Thyroid gland (tissue), 4 donors: ENCODE measurements around the gene NFATC2. TPM values are rescaled to one million over a fixed set of nuclear protein-coding genes. Genes with fewer than 3 reads are reported as not detected.
A peak's percentile ranks its signal among the peaks of the same experiment; 100 is the strongest.

Experiments
- DNase-seq, 2 donors: peaks; one replicate each; pipeline ENCODE4 v3.0.0-alpha.2; 2019
- H3K27ac ChIP-seq, 3 donors: fragments of 200-600 bp; sonication (generic); 1 replicate in 2 of 3; 2 replicates in 1 of 3; pipeline ENCODE4 v1.5.1; 2016 to 2019; ENCODE audit warnings: mild to moderate bottlenecking in 1 of 3, moderate library complexity in 1 of 3
- H3K27me3 ChIP-seq: fragments of 200-600 bp; sonication (generic); one replicate; pipeline ENCODE4 v1.5.1; 2019
- H3K36me3 ChIP-seq, 2 donors: fragments of 200-600 bp; sonication (generic); one replicate each; pipeline ENCODE4 v1.5.1; 2016 to 2019
- H3K4me1 ChIP-seq, 2 donors: fragments of 200-600 bp; sonication (generic); one replicate each; pipeline ENCODE4 v1.5.1; 2017 to 2019
- H3K4me3 ChIP-seq, 3 donors: fragments of 200-600 bp; sonication (generic); replicated peaks in 1 of 3; 1 replicate in 2 of 3; 2 replicates in 1 of 3; pipeline ENCODE4 v1.5.1; 2016; ENCODE audit warnings: mild to moderate bottlenecking in 1 of 3
- H3K9me3 ChIP-seq: fragments of 200-600 bp; sonication (generic); one replicate; pipeline ENCODE4 v1.5.1; 2017
- POLR2A ChIP-seq, 2 donors: fragments of 450-650 bp; IDR thresholded peaks; one replicate each; pipeline ENCODE4 v1.6.1; 2017; ENCODE audit warnings: antibody characterized with exemption in 2 of 2, mild to moderate bottlenecking in 2 of 2, moderate library complexity in 1 of 2
- WGBS, 2 donors: methylation state at CpG; one replicate each; pipeline ENCODE4 v1.1.5; 2017; 5-methylcytosine and 5-hydroxymethylcytosine counted together
- intact Hi-C: fragments of 100-400 bp; cut with DNase I; formaldehyde crosslinking; loops from one replicate; pipeline ENCODE4 v1.15.1; 2023
- total RNA-seq, 4 donors: library from RNA; depleted of rRNA; stranded (reverse); fragments of >200 nt; gene quantifications; one replicate each; pipeline ENCODE4 v1.2.3, GENCODE V29; 2016
- TF ChIP-seq, protein P1 (sequence below), 6 experiments: fragments of 200-600 bp in 3 of 6; fragments of 450-650 bp in 3 of 6; sonication (generic) in 3 of 6; IDR thresholded peaks; one replicate each; pipeline ENCODE4 v1.5.1; 2016 to 2019; ENCODE audit warnings: antibody characterized with exemption in 6 of 6, mild to moderate bottlenecking in 2 of 6, inconsistent platforms in 1 of 6, moderate library complexity in 1 of 6

The NFATC2 gene
- total RNA-seq, 4 donors from 2014 or later = 7.5 to 12.6 (median 8.5) TPM

DNA sequence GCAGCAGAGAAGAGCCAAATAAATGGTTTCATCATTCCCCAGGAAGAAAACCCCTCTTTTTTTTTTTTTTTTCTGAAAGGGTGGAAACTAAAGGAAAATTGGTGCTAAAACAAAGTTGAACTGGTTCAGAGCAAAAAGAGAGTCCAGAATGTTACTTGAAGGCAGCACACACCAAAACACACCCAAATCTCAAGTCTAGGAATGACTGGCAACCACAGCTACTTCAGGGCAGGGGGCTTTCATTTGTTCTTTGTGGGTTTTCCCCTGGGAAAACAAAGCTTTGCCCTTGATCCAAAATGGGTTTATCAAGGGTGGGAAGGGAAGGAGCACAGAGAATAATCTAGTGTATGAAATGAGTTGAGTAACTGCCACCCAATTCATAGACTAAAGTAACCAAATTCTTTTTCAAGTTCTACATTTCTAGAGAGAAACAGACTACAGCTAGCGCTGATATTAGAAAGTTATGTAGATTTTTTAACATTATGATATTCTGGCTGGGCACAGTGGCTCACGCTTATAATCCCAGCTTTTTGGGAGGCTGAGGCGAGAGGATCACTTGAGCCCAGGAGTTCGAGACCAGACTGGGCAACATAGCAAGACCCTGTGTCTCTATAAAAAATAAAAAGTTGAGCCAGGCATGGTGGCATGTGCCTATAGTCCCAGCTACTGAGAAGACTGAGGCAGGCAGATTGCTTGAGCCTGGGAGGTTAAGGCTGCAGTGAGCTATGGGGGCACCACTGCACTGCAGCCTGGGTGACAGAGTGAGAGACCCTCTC is 119.8 kb downstream of the NFATC2 start:
- WGBS, 2 donors = 96% methylated on average over 4 of the region's 4 CpGs
- Histone ChIP-seq H3K4me3 (no peak overlapping the region), H3K9me3 (no peaks in the 10 kb centered on the region), H3K27me3 (no peaks in the 10 kb centered on the region), H3K4me1 (peaks cover 13 to 28% of the 10 kb centered on the region in 2 donors), H3K36me3 (no peaks in the 10 kb centered on the region), H3K27ac (peak overlapping the region; percentile 79 to 89 (median 85))
- TF ChIP-seq, protein P1, sequence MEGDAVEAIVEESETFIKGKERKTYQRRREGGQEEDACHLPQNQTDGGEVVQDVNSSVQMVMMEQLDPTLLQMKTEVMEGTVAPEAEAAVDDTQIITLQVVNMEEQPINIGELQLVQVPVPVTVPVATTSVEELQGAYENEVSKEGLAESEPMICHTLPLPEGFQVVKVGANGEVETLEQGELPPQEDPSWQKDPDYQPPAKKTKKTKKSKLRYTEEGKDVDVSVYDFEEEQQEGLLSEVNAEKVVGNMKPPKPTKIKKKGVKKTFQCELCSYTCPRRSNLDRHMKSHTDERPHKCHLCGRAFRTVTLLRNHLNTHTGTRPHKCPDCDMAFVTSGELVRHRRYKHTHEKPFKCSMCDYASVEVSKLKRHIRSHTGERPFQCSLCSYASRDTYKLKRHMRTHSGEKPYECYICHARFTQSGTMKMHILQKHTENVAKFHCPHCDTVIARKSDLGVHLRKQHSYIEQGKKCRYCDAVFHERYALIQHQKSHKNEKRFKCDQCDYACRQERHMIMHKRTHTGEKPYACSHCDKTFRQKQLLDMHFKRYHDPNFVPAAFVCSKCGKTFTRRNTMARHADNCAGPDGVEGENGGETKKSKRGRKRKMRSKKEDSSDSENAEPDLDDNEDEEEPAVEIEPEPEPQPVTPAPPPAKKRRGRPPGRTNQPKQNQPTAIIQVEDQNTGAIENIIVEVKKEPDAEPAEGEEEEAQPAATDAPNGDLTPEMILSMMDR (IDR thresholded peaks at IDR 0.05) = no peak
- no peak for TF ChIP-seq POLR2A (IDR thresholded peaks at IDR 0.05)
- no peak for DNase-seq
- intact Hi-C loops = no loop called here

DNA sequence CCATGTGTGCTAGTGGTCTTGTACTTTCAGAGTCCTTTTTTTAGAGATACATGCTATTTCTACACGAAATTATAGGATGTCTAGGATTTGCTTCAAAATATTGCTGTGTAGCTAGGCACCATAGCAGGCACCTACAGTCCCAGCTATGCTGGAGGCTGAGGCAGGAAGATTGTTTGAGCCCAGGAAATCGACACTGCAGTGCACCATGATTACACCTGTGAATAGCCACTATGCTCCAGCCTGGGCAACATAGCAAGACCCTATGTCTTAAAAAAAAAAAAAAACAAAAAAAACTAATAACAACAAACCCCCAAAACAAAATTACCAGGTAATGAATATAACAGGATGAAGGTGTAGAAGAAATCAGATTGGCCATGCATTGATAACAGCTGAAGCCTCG is 121.7 kb downstream of the NFATC2 start:
- Histone ChIP-seq H3K4me3 (no peak overlapping the region), H3K36me3 (no peaks in the 10 kb centered on the region), H3K27me3 (no peaks in the 10 kb centered on the region), H3K27ac (no peak overlapping the region), H3K4me1 (peaks cover 13 to 28% of the 10 kb centered on the region in 2 donors), H3K9me3 (no peaks in the 10 kb centered on the region)
- intact Hi-C loops = no loop called here
- no peak for DNase-seq
- TF ChIP-seq, protein P1 (IDR thresholded peaks at IDR 0.05) = no peak
- no peak for TF ChIP-seq POLR2A (IDR thresholded peaks at IDR 0.05)
- 91 to 93% methylated on average over 3 of the region's 3 CpGs for WGBS, 2 donors

DNA sequence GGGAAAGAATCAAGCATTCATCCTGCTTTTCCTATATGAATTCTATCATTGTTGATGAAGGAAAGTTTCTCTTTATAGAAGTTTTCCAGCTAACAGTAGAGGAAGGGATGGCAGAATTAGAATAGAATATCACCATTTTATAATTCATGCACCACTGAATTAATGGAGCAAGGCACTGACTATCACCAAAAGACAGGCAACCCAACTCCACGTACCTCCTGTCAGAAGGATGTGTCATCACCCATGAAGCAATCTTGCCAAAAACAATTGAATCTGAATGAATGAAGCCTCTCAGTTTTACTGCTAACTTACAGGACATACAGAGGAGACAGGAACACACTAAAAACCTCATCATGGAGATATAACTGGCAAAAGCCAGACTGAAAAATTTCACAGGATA is 122.4 kb downstream of the NFATC2 start:
- H3K36me3 ChIP-seq = no peaks in the 10 kb centered on the region
- H3K4me1 ChIP-seq = peaks cover 13 to 24% of the 10 kb centered on the region in 2 donors
- H3K27me3 ChIP-seq = no peaks in the 10 kb centered on the region
- TF ChIP-seq POLR2A (IDR thresholded peaks at IDR 0.05) = no peak
- TF ChIP-seq, protein P1 (IDR thresholded peaks at IDR 0.05) = no peak
- 73 to 80% methylated on average over 1 of the region's 1 CpG for WGBS, 2 donors
- no peak overlapping the region for H3K27ac ChIP-seq
- H3K4me3 ChIP-seq = no peak overlapping the region
- intact Hi-C loops = no loop called here
- no peak for DNase-seq
- H3K9me3 ChIP-seq = no peaks in the 10 kb centered on the region

DNA sequence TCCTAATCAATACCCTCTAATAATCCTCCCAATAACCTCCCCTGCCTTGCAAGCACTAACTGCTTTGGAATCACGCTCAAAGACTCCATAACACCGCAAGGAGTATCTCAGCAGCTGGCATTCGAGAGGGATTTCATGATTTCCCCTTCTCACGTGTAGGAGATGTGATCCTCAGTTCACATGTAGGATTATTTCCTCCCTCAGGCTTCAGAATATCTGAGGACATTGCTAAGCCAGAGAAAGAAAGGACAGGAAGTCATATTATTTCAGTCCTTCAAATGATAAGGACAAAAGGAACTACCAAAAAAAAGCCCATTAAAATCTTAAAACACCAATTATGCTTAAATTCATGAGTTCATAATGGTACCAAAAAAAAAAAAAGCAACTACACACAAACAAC is 122.9 kb downstream of the NFATC2 start:
- Histone ChIP-seq H3K27me3 (no peaks in the 10 kb centered on the region), H3K4me3 (no peak overlapping the region), H3K36me3 (no peaks in the 10 kb centered on the region), H3K27ac (no peak overlapping the region), H3K4me1 (peaks cover 13 to 21% of the 10 kb centered on the region in 2 donors), H3K9me3 (no peaks in the 10 kb centered on the region)
- TF ChIP-seq, protein P1 (IDR thresholded peaks at IDR 0.05) = no peak
- TF ChIP-seq POLR2A (IDR thresholded peaks at IDR 0.05) = no peak
- intact Hi-C loops = no loop called here
- 90 to 97% methylated on average over 4 of the region's 4 CpGs for WGBS, 2 donors
- no peak for DNase-seq

DNA sequence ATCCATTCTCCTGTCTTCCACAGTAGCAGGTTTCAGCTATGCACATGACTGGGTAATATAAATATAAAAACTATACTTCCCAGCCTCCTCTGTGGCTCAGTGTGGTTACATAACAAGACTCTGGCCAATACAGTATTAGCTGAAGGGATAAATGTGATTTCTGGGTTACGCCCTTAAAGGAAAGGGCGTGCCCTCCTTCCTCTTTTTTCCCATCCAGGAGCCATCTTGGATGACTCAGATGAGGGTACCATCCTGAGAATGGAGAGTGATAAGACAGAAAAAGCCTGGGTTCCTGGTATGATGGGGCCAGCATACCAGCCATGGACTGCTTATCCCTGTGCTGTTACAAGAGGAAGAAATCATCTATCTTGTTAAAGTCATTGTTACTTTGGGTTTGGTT is 123.3 kb downstream of the NFATC2 start:
- no peak overlapping the region for H3K27ac ChIP-seq
- no peak for TF ChIP-seq POLR2A (IDR thresholded peaks at IDR 0.05)
- no peak overlapping the region for H3K4me3 ChIP-seq
- no peaks in the 10 kb centered on the region for H3K27me3 ChIP-seq
- no peaks in the 10 kb centered on the region for H3K9me3 ChIP-seq
- WGBS, 2 donors = 85 to 90% methylated on average over 2 of the region's 2 CpGs
- H3K36me3 ChIP-seq = no peaks in the 10 kb centered on the region
- DNase-seq = no peak
- peaks cover 9 to 17% of the 10 kb centered on the region in 2 donors for H3K4me1 ChIP-seq
- intact Hi-C loops = no loop called here
